Pancreas (tissue), 10 donors: ENCODE data around the gene TNFRSF13B. TPM values are rescaled to one million over a fixed set of nuclear protein-coding genes. Genes with fewer than 3 reads are reported as not detected.
A peak's percentile ranks its signal among the peaks of the same experiment; 100 is the strongest.
"Not testable (repeated sequence)": the region's sequence is repeated elsewhere in the genome, so short reads cannot be mapped to it uniquely, and the experiment has no call there.

ENCODE experiments used
- ATAC-seq, 4 donors: fragments of 200-7000 bp; cut with Tn5 transposase; one replicate each; pipeline versions ENCODE4 v1.8.0 to v1.9.1; 2020; ENCODE audit warnings: mild to moderate bottlenecking in 4 of 4, moderate library complexity in 4 of 4
- DNase-seq, 6 donors: peaks; one replicate each; pipeline ENCODE4 v3.0.0-alpha.2; 2020
- FAIRE-seq: peaks from 2 replicates; lab custom pipeline; 2012; peaks lifted over from hg19 to GRCh38; lab: Jason Lieb, UNC
- H3K27ac ChIP-seq, 4 donors: fragments of 200-600 bp; sonication (generic); 1 replicate in 3 of 4; 2 replicates in 1 of 4; pipeline versions ENCODE4 v1.5.0 to v1.8.0; 2020
- H3K27me3 ChIP-seq, 4 donors: fragments of 200-600 bp; one replicate each; pipeline ENCODE4 v1.8.0; 2021
- H3K36me3 ChIP-seq, 3 donors: fragments of 200-600 bp; sonication (generic) in 1 of 3; one replicate each; pipeline versions ENCODE4 v1.5.0 to v1.8.0; 2020 to 2021
- H3K4me1 ChIP-seq, 3 donors: fragments of 200-600 bp; one replicate each; pipeline ENCODE4 v1.8.0; 2021
- H3K4me3 ChIP-seq, 4 donors: fragments of 200-600 bp; sonication (generic) in 2 of 4; one replicate each; pipeline versions ENCODE4 v1.5.0 to v1.8.0; 2020 to 2021
- H3K9me3 ChIP-seq, 4 donors: fragments of 200-600 bp; one replicate each; pipeline ENCODE4 v1.8.0; 2021
- WGBS, 2 donors: extraction: QIAGEN DNeasy Blood & Tissue Kit; methylation state at CpG; one replicate each; pipeline ENCODE4 v1.1.7; 2013; 5-methylcytosine and 5-hydroxymethylcytosine counted together
- intact Hi-C, 3 donors: fragments of 100-400 bp; cut with DNase I; formaldehyde crosslinking; loops; one replicate each; pipeline versions ENCODE4 v1.11.1 to v1.14.2; 2022
- polyA plus RNA-seq, 2 donors: library from polyadenylated mRNA; stranded (reverse); fragments of 200-250 nt; gene quantifications; one replicate each; pipeline ENCODE4 v1.2.3, GENCODE V29; 2013
- total RNA-seq, 6 donors: library from RNA; stranded (reverse); fragmentation: NEBNext Ultra II Directional in 4 of 6; extraction: Animal tissue kit (Norgen Biotek cat#: 25700) in 4 of 6; gene quantifications; one replicate each; pipeline versions ENCODE4 v1.2.1 to v1.2.4, GENCODE V29; 2021 to 2023
- TF ChIP-seq, protein P1 (sequence below), 4 donors: fragments of 200-600 bp; sonication (generic) in 3 of 4; IDR thresholded peaks; one replicate each; pipeline versions ENCODE4 v1.5.0 to v1.8.0; 2021; ENCODE audit warnings: antibody characterized with exemption in 4 of 4
- donor health status: healthy with polysubstance abuse.
- donor health status: DM: no; HTN: no; CAD: no; lungs with moderate emphysema.
- donor health status: DM: no; HTN: no; CAD: no.
- donor health status: control.
- donor health status: control.
- donor health status: Bipolar disorder and iron deficiency.
- donor health status: DM: yes; HTN: yes; CAD: no.
- donor health status: DM: no; HTN: no; CAD: no.
- donor health status: DM: no; HTN: no; CAD: no.
- donor health status: DM: yes; HTN: yes; CAD: no.

TNFRSF13B gene
- total and polyA plus RNA-seq, 8 donors = 0.16 TPM; not detected in 7

DNA sequence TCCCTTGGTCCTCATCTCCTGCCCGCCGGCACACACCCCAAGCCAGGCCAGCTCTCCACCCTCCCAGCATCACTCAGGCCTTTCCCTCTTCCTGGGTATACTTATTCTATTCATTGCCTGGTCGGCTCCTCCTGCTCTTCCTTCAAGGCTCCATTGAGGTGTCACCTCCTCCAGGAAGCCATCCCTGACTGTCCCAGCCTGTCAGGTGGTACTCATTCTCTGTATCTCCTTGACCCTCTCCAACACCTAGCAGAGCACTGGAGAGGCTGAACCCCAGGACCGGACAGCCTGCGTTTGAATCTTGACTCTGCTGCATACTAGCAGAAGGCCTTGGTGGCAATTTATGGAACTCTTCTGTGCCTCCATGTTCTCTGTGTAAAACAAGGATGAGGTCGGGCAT, 428 bp upstream of the TNFRSF13B start:
- Histone ChIP-seq H3K27me3 (no peaks in the 10 kb centered on the region), H3K4me1 (no peaks in the 10 kb centered on the region), H3K4me3 (no peak overlapping the region), H3K9me3 (no peaks in the 10 kb centered on the region), H3K36me3 (no peaks in the 10 kb centered on the region), H3K27ac (no peak overlapping the region)
- DNase-seq (no peak), FAIRE-seq (no peak), ATAC-seq (no peak)
- TF ChIP-seq, protein P1, sequence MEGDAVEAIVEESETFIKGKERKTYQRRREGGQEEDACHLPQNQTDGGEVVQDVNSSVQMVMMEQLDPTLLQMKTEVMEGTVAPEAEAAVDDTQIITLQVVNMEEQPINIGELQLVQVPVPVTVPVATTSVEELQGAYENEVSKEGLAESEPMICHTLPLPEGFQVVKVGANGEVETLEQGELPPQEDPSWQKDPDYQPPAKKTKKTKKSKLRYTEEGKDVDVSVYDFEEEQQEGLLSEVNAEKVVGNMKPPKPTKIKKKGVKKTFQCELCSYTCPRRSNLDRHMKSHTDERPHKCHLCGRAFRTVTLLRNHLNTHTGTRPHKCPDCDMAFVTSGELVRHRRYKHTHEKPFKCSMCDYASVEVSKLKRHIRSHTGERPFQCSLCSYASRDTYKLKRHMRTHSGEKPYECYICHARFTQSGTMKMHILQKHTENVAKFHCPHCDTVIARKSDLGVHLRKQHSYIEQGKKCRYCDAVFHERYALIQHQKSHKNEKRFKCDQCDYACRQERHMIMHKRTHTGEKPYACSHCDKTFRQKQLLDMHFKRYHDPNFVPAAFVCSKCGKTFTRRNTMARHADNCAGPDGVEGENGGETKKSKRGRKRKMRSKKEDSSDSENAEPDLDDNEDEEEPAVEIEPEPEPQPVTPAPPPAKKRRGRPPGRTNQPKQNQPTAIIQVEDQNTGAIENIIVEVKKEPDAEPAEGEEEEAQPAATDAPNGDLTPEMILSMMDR (IDR thresholded peaks at IDR 0.05) = no peak
- 86% methylated on average over 4 to 6 of the region's 6 CpGs for WGBS, 2 donors
- intact Hi-C loops = no loop called here

DNA sequence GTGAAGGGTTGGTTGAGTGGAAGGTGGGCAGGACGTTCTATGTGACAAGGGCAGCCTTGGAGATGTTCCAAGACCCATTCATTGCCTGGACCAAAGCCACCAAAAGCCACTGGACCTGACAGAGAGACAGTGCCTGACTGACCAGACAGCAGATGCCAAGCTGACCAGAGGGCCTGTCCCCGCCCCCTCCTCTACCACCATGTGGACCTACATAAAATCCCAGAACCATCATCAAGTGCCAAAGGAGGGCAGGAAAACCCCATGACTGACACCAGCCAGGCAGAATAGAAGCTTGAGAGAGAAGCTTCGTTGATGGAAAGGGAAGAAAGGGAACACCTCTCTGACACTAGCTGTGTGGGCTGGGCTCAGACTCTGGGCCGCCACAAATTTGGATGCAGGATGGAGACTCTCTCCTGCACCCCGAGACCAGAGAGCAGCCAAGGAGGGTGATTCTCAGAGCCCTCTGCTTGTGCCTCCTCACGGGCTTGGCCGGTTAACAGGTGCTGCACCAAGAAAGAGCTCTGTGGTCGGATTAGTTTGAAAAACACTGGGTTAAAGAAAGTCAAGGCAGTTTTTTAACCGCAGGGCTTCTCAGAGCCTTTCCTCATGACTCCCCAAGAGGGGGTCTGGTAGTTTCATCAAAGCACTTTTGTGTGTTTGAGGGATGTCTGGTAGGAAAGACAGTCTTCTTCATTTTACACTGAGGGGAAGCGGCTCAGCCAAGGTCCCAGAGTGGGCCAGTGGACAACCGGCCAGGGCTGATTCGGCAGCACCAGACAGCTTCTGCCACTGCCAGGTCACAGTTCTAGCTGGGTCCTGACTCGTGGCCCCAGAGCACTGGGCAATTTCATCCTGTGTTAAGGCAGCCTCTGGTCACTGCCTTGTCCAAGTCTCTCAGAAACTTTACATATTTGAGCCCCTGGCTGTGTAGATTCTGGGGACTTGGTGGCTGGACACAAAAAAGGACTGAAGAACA, 1.7 kb downstream of the TNFRSF13B start:
- H3K36me3 ChIP-seq = no peaks in the 10 kb centered on the region
- H3K27ac ChIP-seq = no peak overlapping the region
- intact Hi-C loops = no loop called here
- no peak for FAIRE-seq
- no peaks in the 10 kb centered on the region for H3K27me3 ChIP-seq
- no peaks in the 10 kb centered on the region for H3K4me1 ChIP-seq
- ATAC-seq = no peak
- TF ChIP-seq, protein P1 (IDR thresholded peaks at IDR 0.05) = no peak
- H3K4me3 ChIP-seq = no peak overlapping the region
- DNase-seq = no peak
- H3K9me3 ChIP-seq = no peaks in the 10 kb centered on the region
- 73 to 76% methylated on average over 13 of the region's 13 CpGs for WGBS, 2 donors

DNA sequence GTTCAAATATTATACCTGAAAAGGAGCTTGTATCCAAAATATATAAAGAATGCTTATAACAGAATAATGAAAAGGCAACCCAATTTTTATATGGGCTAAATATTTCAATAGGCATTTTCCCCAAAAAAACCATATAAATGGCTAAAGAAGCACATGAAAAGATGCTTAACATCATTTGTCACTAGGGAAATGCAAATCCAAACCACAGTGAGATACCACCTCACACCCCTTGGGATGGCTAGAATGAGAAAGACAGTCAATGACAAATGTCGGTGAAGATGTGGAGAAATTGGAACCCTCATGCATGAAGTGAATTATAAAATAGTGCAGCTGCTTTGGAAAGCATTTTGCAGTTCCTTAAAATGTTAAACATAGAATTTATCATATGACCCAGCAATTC, 3.1 kb downstream of the TNFRSF13B start:
- no peak overlapping the region for H3K27ac ChIP-seq
- no peak for FAIRE-seq

DNA sequence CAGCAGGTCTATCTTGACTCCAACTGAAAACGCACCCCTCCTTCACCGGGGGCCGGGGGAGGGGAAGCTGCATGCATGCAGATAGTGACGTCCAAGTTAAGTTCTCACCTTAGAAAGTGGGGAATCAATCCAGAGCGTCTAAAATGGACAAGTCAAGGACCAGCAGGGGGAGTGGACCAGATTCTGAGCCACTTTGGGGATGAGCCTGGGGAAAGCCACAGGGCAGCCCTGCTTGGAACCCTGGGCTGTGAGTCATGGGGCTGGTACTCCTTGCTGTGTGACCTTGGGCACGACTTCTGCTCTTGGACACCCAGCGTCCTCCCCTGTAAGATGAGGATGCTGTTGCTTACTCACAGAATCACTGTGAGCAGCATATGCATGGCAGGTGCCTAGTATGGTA, 9.1 kb downstream of the TNFRSF13B start:
- TF ChIP-seq, protein P1 (IDR thresholded peaks at IDR 0.05) = no peak
- no peak for FAIRE-seq
- H3K4me1 ChIP-seq = peaks cover 0 to 6% (median 4%) of the 10 kb centered on the region in 3 donors

More for the DNA sequence above, 3.1 kb downstream of the TNFRSF13B start:
- Histone ChIP-seq H3K4me3 (no peak overlapping the region), H3K4me1 (no peaks in the 10 kb centered on the region), H3K9me3 (no peaks in the 10 kb centered on the region), H3K27me3 (no peaks in the 10 kb centered on the region), H3K36me3 (no peaks in the 10 kb centered on the region)
- 81 to 88% methylated on average over 1 of the region's 1 CpG for WGBS, 2 donors
- intact Hi-C loops = no loop called here
- no peak for DNase-seq
- no peak for ATAC-seq
- TF ChIP-seq, protein P1 (IDR thresholded peaks at IDR 0.05) = no peak

GRCh38 chr17:16961792-16962191, 10.1 kb downstream of the TNFRSF13B start:
- no peak for ATAC-seq
- Histone ChIP-seq H3K4me1 (peaks cover 0 to 6% (median 4%) of the 10 kb centered on the region in 3 donors), H3K9me3 (no peaks in the 10 kb centered on the region), H3K27me3 (no peaks in the 10 kb centered on the region), H3K4me3 (no peak overlapping the region), H3K36me3 (no peaks in the 10 kb centered on the region), H3K27ac (no peak overlapping the region)
- intact Hi-C loops = no loop called here
- FAIRE-seq = no peak
- DNase-seq = no peak
- WGBS, 2 donors = 39 to 43% methylated on average over 3 of the region's 3 CpGs
- TF ChIP-seq, protein P1 (IDR thresholded peaks at IDR 0.05) = no peak

More for the DNA sequence above, 9.1 kb downstream of the TNFRSF13B start:
- Histone ChIP-seq H3K4me3 (no peak overlapping the region), H3K9me3 (no peaks in the 10 kb centered on the region), H3K27me3 (no peaks in the 10 kb centered on the region), H3K36me3 (no peaks in the 10 kb centered on the region), H3K27ac (no peak overlapping the region)
- DNase-seq (no peak), ATAC-seq (no peak)
- WGBS, 2 donors = 57 to 70% methylated on average over 7 of the region's 7 CpGs
- intact Hi-C loops = no loop called here

DNA sequence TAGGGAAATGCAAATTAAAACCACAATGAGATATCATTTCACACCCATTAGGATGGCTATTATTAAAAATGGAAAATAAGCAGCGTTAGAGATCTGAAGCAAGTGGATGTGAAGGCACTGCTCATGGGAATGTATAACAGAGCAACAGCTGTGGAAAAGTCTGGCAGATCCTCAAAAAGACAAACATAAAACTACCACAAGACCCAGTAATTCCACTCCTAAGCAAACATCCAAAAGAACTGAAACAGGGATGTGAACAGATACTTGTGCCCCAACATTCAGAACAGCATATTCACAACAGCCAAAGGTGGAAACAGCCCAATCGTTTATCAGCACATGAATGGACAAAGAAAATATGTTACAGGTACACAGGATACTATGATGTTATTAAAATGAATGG, 10.9 kb downstream of the TNFRSF13B start:
- 9 to 20% methylated on average over 2 of the region's 2 CpGs for WGBS, 2 donors
- H3K4me1 ChIP-seq, intact Hi-C loops, H3K9me3 ChIP-seq, H3K4me3 ChIP-seq, H3K27ac ChIP-seq, H3K36me3 ChIP-seq, H3K27me3 ChIP-seq: not testable (repeated sequence)
- DNase-seq (peak in 3 of 6 donors; percentile 43 to 57 (median 52)), ATAC-seq (peak; percentile 90 to 99 (median 96)), FAIRE-seq (peak; percentile 49)

DNA sequence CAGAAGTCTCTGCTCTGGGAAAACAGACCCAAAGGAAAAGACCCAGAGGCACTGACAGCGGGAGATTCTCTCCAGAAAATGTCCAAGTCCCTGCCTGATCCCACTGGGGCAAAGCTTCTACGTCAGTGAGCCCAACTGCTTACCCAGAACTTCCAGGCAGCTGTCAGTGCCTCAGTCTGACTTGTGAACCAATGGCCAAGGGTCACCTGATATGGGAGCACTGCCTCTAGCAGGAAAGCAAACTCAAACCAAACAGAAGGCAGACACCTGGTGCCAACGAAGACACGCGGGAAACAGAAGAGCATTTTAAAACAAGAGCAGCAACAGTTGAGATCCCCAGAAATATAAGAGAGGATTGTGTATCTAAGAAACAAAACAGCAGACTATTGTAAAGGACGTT, 16.9 kb downstream of the TNFRSF13B start:
- H3K9me3 ChIP-seq, DNase-seq, H3K36me3 ChIP-seq, intact Hi-C loops, H3K4me1 ChIP-seq, H3K27me3 ChIP-seq, FAIRE-seq, H3K27ac ChIP-seq, H3K4me3 ChIP-seq: not testable (repeated sequence)
- 22 to 26% methylated on average over 6 of the region's 6 CpGs for WGBS, 2 donors
- peak; percentile 30 to 71 (median 40) for ATAC-seq
